Measurements from ENCODE around the gene TOP1. TPM values are rescaled to one million over a fixed set of nuclear protein-coding genes. Genes with fewer than 3 reads are reported as not detected.

TOP1 gene
- total RNA-seq, 4 donors from 2014 or later, result 27.6 to 70.6 (median 40.4) TPM

DNA sequence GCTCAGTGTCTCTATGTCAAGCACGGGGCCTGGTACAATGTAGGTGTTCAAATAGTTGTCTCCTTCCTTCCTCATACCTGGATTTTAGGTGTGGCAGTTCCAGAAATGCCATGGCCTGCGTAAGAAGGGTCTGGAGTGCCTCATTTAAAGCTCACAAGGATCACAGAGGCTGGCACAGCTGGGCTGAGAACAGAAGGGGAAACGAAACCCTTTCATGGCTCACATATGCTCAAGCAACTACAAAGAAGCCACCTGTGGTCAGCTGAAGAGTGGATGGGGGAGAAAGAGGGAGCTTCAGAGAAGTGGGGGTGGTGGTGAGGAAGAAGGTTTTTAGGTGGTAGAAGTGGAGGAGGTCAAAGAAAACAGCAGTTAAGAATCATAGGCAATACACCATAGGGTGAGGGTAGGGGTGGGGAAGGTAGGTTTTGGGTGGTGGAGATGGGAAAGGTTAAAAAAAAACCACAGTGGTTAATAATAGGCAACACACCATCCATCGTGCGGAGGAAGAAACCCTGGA is 17.0 kb upstream of the TOP1 start:
- DNase-seq (ENCODE audit: low spot score), result no peak
- TF ChIP-seq, protein P1, sequence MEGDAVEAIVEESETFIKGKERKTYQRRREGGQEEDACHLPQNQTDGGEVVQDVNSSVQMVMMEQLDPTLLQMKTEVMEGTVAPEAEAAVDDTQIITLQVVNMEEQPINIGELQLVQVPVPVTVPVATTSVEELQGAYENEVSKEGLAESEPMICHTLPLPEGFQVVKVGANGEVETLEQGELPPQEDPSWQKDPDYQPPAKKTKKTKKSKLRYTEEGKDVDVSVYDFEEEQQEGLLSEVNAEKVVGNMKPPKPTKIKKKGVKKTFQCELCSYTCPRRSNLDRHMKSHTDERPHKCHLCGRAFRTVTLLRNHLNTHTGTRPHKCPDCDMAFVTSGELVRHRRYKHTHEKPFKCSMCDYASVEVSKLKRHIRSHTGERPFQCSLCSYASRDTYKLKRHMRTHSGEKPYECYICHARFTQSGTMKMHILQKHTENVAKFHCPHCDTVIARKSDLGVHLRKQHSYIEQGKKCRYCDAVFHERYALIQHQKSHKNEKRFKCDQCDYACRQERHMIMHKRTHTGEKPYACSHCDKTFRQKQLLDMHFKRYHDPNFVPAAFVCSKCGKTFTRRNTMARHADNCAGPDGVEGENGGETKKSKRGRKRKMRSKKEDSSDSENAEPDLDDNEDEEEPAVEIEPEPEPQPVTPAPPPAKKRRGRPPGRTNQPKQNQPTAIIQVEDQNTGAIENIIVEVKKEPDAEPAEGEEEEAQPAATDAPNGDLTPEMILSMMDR (IDR thresholded peaks at IDR 0.05), result no peak

DNA sequence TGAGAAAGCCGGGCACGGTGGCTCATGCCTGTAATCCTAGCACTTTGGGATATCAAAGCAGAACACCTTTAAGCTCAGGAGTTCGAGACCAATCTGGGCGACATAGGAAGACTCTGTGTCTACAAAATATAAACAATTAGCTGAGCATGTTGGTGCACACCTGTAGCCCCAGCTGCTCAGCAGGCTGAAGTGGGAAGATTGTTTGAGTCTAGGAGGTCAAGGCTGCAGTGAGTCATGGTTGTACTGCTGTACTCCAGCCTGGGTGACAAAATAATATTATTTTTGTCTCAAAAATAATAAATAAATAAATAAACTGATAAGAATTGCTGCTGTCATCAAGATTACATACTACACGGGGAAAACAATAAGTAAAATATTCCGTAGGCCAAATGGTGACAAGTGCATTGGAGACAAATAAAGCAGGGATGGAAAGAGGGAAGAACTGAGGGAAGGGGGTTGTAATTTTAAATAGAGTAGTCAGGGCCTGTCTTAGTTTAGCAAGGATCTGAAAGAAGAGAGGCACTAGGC is 14.0 kb upstream of the TOP1 start:
- ATAC-seq (ENCODE audit: low FRiP score) (no peak), DNase-seq (ENCODE audit: low spot score) (no peak)
- TF ChIP-seq, protein P1 (IDR thresholded peaks at IDR 0.05), result no peak

More for the DNA sequence above, 17.0 kb upstream of the TOP1 start:
- ATAC-seq (ENCODE audit: low FRiP score), result no peak

DNA sequence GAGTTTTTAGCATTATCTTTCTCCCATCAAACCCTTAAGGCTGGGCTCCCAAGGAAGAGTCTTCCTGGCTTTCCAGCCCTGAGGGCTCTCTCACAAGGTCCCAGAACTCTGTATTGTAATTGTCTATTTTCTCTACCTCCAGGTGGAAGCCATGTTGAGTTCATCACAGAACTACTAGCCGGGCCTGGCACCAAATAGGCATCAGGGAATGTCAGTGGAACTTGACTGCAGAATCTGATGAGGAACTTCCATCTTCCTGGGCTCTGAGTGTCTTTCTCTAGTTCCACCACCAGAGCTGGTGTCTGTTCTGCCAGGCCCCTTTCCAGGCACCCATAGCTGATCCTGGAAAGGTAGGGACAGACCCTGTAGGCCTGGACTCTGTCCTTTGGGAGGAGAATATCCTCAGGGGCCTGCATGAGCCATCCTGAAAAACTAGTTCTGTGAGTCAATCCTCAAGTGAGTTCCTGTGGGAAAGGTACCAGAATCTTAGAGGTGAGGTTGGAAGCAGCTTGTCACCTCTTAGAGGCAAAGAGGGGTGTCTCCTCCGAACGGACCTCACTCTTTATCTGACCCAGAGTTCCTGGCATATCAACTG is 11.1 kb upstream of the TOP1 start:
- ATAC-seq (ENCODE audit: low FRiP score) (no peak), DNase-seq (ENCODE audit: low spot score) (no peak)
- TF ChIP-seq, protein P1 (IDR thresholded peaks at IDR 0.05), result no peak

DNA sequence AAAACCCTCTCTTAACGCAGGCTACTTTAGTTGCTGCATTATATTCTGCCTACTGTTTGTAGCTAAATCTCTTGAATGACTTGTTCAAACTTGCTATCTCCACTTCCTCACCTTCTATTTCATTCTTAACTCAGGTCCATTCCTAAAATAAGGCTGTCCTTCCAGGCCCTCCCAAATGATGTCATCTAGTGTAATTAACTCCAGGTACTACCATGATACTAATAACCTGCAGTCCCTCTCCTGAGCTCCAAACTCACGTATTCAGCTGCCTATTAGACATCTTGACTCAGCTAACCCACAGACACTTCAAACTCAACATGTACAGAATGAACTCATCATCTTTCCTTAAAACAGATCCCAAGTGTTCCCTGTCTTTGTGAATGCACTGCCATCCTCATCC is 10.5 kb upstream of the TOP1 start:
- TF ChIP-seq, protein P1 (IDR thresholded peaks at IDR 0.05), result no peak
- DNase-seq (ENCODE audit: low spot score) (no peak), ATAC-seq (ENCODE audit: low FRiP score) (no peak)

DNA sequence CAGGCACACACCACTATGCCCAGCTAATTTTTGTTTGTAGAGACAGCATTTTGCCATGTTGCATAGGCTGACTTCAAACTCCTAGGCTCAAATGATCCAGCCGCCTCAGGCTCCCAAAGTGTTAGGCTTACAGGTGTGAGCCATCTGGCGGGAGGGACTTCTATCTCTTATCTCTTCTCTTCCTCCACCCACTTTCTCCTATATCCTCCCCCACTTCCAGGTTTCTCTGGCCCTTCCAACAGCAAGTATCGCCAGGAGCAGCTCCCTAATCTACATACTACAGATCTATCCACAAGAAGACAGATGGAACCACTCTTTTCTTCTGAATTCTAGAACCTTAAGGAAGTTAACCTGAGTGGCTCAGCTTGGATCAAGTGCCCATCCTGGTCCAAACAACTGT is 5.1 kb upstream of the TOP1 start:
- no peak for DNase-seq (ENCODE audit: low spot score)
- no peak for ATAC-seq (ENCODE audit: low FRiP score)
- TF ChIP-seq, protein P1 (IDR thresholded peaks at IDR 0.05), result no peak

DNA sequence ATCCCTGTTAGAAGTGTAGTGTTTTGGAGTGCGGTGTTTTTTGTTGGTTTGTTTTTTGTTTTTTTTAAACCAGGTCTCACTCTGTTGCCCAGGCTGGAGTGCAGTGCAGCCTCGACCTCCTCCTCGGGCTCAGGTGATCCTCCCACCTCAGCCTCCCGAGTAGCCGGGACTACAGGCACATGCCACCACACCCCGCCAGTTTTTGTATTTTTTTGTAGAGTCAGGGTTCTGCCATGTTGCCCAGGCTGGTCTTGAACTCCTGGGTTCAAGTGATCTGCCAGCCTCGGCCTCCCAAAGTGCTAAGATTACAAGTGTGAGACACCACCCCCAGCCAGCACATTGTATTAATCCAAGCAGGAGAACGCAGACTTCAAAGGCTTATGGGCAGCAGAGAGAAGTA is 1.3 kb upstream of the TOP1 start:
- TF ChIP-seq, protein P1 (IDR thresholded peaks at IDR 0.05), result no peak
- no peak for DNase-seq (ENCODE audit: low spot score)
- ATAC-seq (ENCODE audit: low FRiP score), result no peak

DNA sequence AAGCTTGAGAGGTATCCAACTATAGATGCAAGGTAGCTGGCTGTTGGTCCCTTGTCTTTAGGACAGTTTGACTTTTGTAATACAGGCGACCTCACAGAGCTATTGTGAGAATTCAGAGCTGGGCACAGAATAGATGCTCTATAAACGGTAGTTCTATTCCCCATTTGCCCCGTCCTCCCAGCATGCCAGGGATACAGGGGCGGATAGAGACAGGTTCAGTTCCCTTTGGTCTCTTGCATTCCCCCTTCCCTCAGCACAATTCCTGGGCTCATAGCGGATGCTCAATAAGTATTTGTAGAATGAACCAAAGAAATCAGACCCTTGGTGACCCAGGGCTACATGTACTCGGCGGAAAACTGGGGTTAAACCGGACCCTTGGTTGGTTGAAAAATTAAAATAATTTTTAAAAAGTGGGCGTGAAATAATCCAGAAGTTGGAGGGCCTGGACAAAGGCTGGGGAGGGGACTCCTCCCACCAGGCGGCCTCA is 707 bp upstream of the TOP1 start:
- TF ChIP-seq, protein P1 (IDR thresholded peaks at IDR 0.05), result no peak
- no peak for ATAC-seq (ENCODE audit: low FRiP score)
- no peak for DNase-seq (ENCODE audit: low spot score)

Measured in omental fat pad (tissue), 4 donors.